IPS-20b (cell line): ENCODE measurements around the gene ZNF580.

Source experiments
- H3K27ac ChIP-seq: one replicate; pipeline ENCODE4 v1.5.1; 2013; ENCODE audit warnings: low read length
- H3K27me3 ChIP-seq: 2 replicates; pipeline ENCODE4 v1.6.1; 2013; ENCODE audit warnings: mild to moderate bottlenecking, low read length, inconsistent platforms; ENCODE audit not compliant: insufficient read depth
- H3K36me3 ChIP-seq: 2 replicates; pipeline ENCODE4 v1.6.1; 2013; ENCODE audit warnings: low read depth, mild to moderate bottlenecking, inconsistent platforms, low read length, moderate library complexity; ENCODE audit not compliant: insufficient read depth
- H3K4me1 ChIP-seq: 2 replicates; pipeline ENCODE4 v1.6.1; 2013; ENCODE audit warnings: mild to moderate bottlenecking, control low read depth, inconsistent platforms, low read length, moderate library complexity; ENCODE audit not compliant: insufficient read depth
- H3K4me3 ChIP-seq: 2 replicates; pipeline ENCODE4 v1.5.1; 2013; ENCODE audit warnings: mild to moderate bottlenecking, low read length, inconsistent platforms
- H3K9ac ChIP-seq: 2 replicates; pipeline ENCODE4 v1.6.1; 2013; ENCODE audit warnings: low read depth, mild to moderate bottlenecking, inconsistent platforms, low read length, moderate library complexity
- H3K9me3 ChIP-seq: 2 replicates; pipeline ENCODE4 v1.6.1; 2013; ENCODE audit warnings: mild to moderate bottlenecking, low read depth, low read length, inconsistent platforms; ENCODE audit not compliant: insufficient read depth

Gene ZNF580

DNA sequence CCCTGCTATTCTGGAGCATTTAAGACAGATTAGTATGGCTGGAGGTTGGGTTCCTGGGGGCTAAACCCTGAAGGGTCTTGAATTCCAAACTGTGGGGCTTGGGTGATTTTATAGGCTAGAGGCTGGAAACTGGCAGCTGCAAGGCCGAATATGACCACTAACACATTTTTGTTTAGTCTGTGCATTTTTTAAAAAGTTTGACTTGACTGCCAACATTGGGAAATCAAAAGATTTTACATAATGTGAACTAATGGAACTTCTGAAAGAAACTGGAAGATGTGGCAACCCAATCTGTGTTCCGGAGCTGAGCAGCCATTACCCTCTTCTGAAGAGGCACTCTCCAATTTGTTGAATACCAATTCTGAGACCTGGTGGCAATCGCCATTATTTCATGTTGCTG lies 21.5 kb upstream of the ZNF580 start:
- Histone ChIP-seq H3K27me3 (no peaks in the 10 kb centered on the region), H3K27ac (no peak overlapping the region), H3K4me1 (no peaks in the 10 kb centered on the region), H3K4me3 (no peak overlapping the region), H3K9ac (no peak overlapping the region), H3K9me3 (no peaks in the 10 kb centered on the region), H3K36me3 (peaks cover 31% of the 10 kb centered on the region)

GRCh38 chr19:55620410-55621204 lies 20.2 kb upstream of the ZNF580 start:
- Histone ChIP-seq H3K9ac (no peak overlapping the region), H3K4me3 (no peak overlapping the region), H3K4me1 (no peaks in the 10 kb centered on the region), H3K27ac (no peak overlapping the region), H3K36me3 (peaks cover 29% of the 10 kb centered on the region), H3K27me3 (no peaks in the 10 kb centered on the region), H3K9me3 (no peaks in the 10 kb centered on the region)

GRCh38 chr19:55621205-55621672 lies 19.6 kb upstream of the ZNF580 start:
- Histone ChIP-seq H3K36me3 (peaks cover 26% of the 10 kb centered on the region), H3K9me3 (no peaks in the 10 kb centered on the region), H3K9ac (no peak overlapping the region), H3K4me3 (no peak overlapping the region), H3K27ac (no peak overlapping the region), H3K27me3 (no peaks in the 10 kb centered on the region), H3K4me1 (no peaks in the 10 kb centered on the region)

DNA sequence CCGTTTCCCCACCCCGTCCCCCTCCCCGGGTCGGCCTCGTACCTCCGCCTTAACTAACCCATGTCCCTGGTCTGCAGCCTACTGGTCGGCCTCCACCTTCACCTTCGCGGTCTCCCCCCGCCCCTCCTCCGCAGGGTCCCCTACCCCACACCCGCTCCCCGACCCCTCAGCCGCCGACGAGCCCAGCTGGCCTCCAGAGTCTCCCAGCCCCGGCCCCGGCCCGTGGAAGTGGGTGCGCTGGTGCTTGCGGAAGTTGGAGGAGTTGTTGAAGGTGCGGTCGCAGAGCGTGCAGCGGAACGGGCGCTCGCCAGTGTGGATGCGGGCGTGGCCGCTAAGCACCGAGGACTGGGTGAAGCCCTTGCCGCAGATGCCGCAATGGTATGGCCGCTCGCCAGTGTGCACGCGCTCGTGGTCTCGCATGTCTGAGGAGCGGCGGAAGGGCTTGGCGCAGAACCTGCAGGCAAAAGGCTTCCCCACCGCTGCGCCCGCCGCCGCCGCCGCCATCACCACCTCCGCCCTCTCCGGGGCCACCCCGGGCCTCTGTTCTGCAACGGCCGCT lies 19.1 kb upstream of the ZNF580 start:
- no peak overlapping the region for H3K4me3 ChIP-seq
- no peak overlapping the region for H3K27ac ChIP-seq
- H3K9ac ChIP-seq = no peak overlapping the region
- no peaks in the 10 kb centered on the region for H3K27me3 ChIP-seq
- H3K9me3 ChIP-seq = no peaks in the 10 kb centered on the region
- no peaks in the 10 kb centered on the region for H3K4me1 ChIP-seq
- H3K36me3 ChIP-seq = peaks cover 21% of the 10 kb centered on the region

DNA sequence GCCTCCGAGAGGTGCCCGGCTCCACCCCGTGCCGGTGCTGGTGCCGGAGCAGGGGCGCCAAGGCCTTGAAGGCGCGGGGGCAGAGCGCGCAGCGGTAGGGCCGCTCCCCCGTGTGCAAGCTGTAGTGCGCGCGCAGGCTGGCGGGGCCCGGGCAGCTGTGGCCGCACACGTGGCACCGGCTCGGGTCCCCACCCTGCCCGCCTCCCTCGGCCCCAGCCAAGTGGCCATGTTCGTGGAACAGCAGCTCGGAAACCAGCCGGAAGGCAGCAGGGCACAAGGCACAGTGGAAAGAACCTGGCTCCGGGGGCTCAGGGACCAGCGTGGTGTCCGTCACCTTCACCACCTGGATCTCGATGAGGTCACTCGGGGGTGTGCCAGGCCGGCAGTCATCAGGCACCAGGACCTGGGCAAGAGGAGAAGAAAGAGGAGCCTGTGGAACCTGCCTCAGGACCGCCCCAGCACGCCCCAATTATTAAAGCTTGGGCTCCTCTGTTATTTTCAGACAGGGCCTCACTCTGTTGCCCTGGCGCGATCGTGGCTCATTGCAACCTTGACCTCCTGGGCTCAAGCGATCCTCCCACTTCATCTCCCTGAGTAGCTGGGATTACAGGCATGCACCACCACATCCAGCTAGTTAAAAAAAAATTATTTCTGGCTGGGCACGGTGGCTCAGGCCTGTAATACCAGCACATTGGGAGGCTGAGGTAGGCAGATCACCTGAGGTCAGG lies 18.4 kb upstream of the ZNF580 start:
- no peaks in the 10 kb centered on the region for H3K27me3 ChIP-seq
- H3K9me3 ChIP-seq = no peaks in the 10 kb centered on the region
- H3K27ac ChIP-seq = no peak overlapping the region
- H3K9ac ChIP-seq = no peak overlapping the region
- H3K36me3 ChIP-seq = peaks cover 16% of the 10 kb centered on the region
- no peak overlapping the region for H3K4me3 ChIP-seq
- no peaks in the 10 kb centered on the region for H3K4me1 ChIP-seq

- no peak overlapping the region for H3K9ac ChIP-seq
- peaks cover 10% of the 10 kb centered on the region for H3K36me3 ChIP-seq
- no peaks in the 10 kb centered on the region for H3K9me3 ChIP-seq
- H3K27ac ChIP-seq = no peak overlapping the region
- H3K27me3 ChIP-seq = no peaks in the 10 kb centered on the region
- no peaks in the 10 kb centered on the region for H3K4me1 ChIP-seq
- no peak overlapping the region for H3K4me3 ChIP-seq
Observed at GRCh38 chr19:55623130-55623529, 17.7 kb upstream of the ZNF580 start.

GRCh38 chr19:55623561-55623960 lies 17.2 kb upstream of the ZNF580 start:
- H3K27me3 ChIP-seq = no peaks in the 10 kb centered on the region
- no peak overlapping the region for H3K27ac ChIP-seq
- H3K9ac ChIP-seq = no peak overlapping the region
- H3K36me3 ChIP-seq = peaks cover 10% of the 10 kb centered on the region
- no peaks in the 10 kb centered on the region for H3K4me1 ChIP-seq
- H3K4me3 ChIP-seq = peak overlapping the region; percentile 49
- no peaks in the 10 kb centered on the region for H3K9me3 ChIP-seq

- H3K4me1 ChIP-seq = no peaks in the 10 kb centered on the region
- peak within 1 kb of the TSS; percentile 75; the same call in 1 of the 2 replicates for H3K9ac ChIP-seq
- no peaks in the 10 kb centered on the region for H3K27me3 ChIP-seq
- no peaks in the 10 kb centered on the region for H3K9me3 ChIP-seq
- peaks cover 10% of the 10 kb centered on the region for H3K36me3 ChIP-seq
- peak within 1 kb of the TSS; percentile 65 for H3K4me3 ChIP-seq
- no peak within 1 kb of the TSS for H3K27ac ChIP-seq
Observed at GRCh38 chr19:55624109-55625003, 16.4 kb upstream of the ZNF580 start, which contains the start of gene ZNF784. ZNF784 (minus strand) TSS chr19:55624566; CDS start chr19:55624561, 5 bp downstream.

- Histone ChIP-seq H3K36me3 (peaks cover 10% of the 10 kb centered on the region), H3K4me3 (peak overlapping the region; percentile 65), H3K9ac (peak overlapping the region; percentile 67; the same call in 1 of the 2 replicates), H3K4me1 (no peaks in the 10 kb centered on the region), H3K27ac (no peak overlapping the region), H3K9me3 (no peaks in the 10 kb centered on the region), H3K27me3 (no peaks in the 10 kb centered on the region)
Observed at GRCh38 chr19:55625004-55625326, 15.8 kb upstream of the ZNF580 start.

GRCh38 chr19:55626350-55626749 lies 14.5 kb upstream of the ZNF580 start:
- H3K36me3 ChIP-seq = peaks cover under 1% of the 10 kb centered on the region; the same call in 1 of the 2 replicates
- H3K27ac ChIP-seq = no peak overlapping the region
- no peak overlapping the region for H3K4me3 ChIP-seq
- no peak overlapping the region for H3K9ac ChIP-seq
- H3K27me3 ChIP-seq = no peaks in the 10 kb centered on the region
- no peaks in the 10 kb centered on the region for H3K9me3 ChIP-seq
- H3K4me1 ChIP-seq = no peaks in the 10 kb centered on the region

DNA sequence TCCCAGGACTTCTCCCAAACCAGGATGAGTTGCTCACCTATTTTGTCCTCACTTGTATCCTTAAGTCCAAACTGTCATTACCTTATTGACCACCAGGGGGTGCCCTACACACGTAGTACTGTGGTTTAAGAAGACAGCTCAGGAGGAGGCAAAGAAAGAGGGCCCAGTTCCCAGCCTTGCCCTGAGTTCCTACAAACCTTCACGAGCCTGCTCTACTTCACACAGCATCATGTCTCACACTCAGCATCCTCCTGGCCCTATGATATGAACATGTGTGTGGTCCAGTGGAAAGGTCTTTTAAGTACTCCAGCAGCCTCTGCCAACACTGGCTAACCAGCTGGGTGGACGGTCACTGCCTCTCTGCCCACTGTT lies 8.4 kb upstream of the ZNF580 start:
- peaks cover 4% of the 10 kb centered on the region; the same call in 1 of the 2 replicates for H3K4me1 ChIP-seq
- H3K4me3 ChIP-seq = no peak overlapping the region
- H3K27ac ChIP-seq = no peak overlapping the region
- H3K36me3 ChIP-seq = no peaks in the 10 kb centered on the region
- no peaks in the 10 kb centered on the region for H3K9me3 ChIP-seq
- no peaks in the 10 kb centered on the region for H3K27me3 ChIP-seq
- H3K9ac ChIP-seq = no peak overlapping the region
